D341Med (cell line): ENCODE results near the gene HTR2A.

ENCODE experiments used
- DNase-seq: peaks from one replicate; pipeline ENCODE4 v3.0.0; 2012; ENCODE audit warnings: low spot score

The HTR2A gene

GRCh38 chr13:46896341-46897137 lies at the start of gene HTR2A:
HTR2A (minus strand) TSS chr13:46897053; CDS start chr13:46895906, 1,147 bp downstream.
- DNase-seq, result no peak

GRCh38 chr13:46936525-46936924 lies 39.7 kb upstream of the HTR2A start:
- DNase-seq, result no peak

GRCh38 chr13:46934749-46935148 lies 37.9 kb upstream of the HTR2A start:
- DNase-seq, result no peak

- DNase-seq, result no peak
Observed at GRCh38 chr13:46926916-46927590, 30.2 kb upstream of the HTR2A start.

- no peak for DNase-seq
Observed at GRCh38 chr13:46925486-46925885, 28.6 kb upstream of the HTR2A start.

DNA sequence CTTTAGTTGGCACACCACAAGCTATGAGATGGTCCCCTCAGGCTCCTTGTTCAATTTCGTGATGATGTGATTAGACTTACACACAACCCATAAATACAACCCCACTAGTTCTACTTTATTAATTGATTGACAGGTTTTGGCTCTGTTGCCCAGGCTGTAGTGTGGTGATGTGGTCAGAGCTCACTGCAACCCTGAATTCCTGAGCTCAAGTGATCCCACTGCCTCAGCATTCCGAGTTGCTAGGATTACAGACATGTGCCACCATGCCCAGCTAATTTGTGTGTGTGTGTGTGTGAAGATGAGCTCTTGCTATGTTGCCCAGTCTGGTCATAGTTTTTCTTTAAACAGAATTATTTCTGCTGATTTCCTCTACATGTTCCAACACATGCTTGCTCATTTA lies 17.5 kb upstream of the HTR2A start:
- no peak for DNase-seq

GRCh38 chr13:46913757-46914156 lies 16.9 kb upstream of the HTR2A start:
- DNase-seq, result no peak

- no peak for DNase-seq
Observed at GRCh38 chr13:46909042-46909441, 12.2 kb upstream of the HTR2A start.

GRCh38 chr13:46908501-46908900 lies 11.6 kb upstream of the HTR2A start:
- DNase-seq, result no peak

DNA sequence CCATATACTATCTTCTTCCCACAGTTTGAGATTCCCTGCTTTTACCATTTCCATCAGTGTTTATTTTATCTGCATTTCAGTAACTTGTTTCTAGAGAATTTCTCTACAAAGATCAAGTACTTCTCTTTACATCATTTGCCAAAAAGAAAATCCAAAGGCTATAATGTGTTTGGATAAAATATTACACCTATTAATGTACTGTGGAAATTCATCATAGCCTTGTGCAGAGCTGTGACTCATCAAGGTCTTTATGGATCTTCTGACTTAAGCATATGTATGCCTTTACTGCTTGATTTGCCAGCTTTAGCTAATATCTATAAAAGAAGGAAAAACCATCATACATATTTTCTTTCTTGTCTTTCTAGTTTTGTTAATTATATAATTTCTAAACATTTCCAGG lies 9.6 kb upstream of the HTR2A start:
- DNase-seq, result no peak

- no peak for DNase-seq
Observed at GRCh38 chr13:46905249-46905648, 8.4 kb upstream of the HTR2A start.

DNA sequence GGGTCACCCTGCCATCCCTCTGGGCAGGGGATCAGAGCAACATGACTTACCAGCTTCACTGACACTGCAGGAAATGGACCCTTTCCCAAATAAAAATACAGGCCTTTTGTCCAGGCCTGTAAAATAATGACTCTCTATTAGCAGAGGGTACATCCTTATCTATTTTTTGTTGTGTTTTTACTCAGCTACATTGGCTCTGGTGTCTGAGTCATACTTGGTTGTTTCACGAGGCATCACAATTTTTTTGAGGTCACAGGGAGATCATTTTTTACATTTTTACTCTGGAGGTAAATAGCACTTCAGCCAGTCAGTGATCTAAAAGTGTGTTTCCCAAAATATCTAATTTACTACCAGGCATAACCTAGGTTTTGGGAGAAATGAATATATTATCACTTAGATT lies 6.9 kb upstream of the HTR2A start:
- DNase-seq, result no peak

DNA sequence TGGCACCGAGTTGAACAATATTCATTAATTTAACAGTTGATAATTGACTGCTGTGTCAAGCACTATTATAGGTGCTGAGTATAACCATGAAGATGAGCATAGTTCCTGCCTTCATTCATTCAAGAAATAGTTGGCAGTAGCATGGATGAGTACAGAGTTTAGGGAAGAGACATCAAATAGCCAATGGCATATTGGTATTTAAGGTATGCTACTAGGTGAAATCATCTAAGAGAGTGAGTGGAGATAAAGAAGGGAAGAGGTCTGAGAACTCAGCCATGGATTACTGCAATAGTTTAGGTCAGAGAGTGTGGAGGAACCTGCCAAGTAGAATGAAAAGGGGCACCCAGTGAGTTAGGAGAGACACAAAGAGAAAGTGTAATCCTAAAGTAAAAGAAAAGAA lies 4.9 kb upstream of the HTR2A start:
- DNase-seq, result no peak

DNA sequence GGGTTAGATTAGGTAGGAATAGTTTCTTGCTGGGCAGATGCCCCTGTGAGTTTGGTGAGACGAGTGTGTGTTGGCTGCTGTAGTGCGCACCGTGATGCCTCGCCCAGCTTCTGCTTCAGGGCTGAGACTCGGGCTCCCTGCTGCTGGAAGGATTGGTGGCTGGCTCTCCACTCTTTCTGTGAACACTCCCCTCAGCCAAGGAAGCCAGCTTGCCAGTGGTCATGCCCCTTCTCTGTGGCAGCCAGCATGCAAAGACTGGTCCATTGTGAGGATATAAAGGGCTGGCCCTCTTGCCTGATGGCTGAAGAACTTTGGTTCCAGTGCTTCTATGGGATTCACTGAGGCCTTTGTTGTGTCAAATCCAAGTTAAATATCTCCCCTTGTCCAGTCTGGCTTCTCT lies 2.9 kb upstream of the HTR2A start:
- no peak for DNase-seq

DNA sequence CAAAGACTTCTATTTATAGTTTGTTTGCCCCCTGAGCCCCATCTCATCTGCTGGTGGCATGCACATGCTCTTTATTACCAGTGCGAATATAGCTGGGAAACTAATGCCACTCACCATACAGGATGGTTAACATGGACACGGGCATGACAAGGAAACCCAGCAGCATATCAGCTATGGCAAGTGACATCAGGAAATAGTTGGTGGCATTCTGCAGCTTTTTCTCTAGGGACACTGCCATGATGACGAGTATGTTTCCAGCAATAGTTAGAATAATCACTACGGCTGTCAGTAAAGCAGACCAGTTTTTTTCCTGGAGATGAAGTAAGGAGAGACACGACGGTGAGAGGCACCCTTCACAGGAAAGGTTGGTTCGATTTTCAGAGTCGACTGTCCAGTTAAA lies 1.5 kb downstream of the HTR2A start:
- no peak for DNase-seq

GRCh38 chr13:46894568-46894967 lies 2.3 kb downstream of the HTR2A start:
- DNase-seq, result no peak

GRCh38 chr13:46893798-46894560 lies 2.9 kb downstream of the HTR2A start:
- DNase-seq, result peak; percentile 90

DNA sequence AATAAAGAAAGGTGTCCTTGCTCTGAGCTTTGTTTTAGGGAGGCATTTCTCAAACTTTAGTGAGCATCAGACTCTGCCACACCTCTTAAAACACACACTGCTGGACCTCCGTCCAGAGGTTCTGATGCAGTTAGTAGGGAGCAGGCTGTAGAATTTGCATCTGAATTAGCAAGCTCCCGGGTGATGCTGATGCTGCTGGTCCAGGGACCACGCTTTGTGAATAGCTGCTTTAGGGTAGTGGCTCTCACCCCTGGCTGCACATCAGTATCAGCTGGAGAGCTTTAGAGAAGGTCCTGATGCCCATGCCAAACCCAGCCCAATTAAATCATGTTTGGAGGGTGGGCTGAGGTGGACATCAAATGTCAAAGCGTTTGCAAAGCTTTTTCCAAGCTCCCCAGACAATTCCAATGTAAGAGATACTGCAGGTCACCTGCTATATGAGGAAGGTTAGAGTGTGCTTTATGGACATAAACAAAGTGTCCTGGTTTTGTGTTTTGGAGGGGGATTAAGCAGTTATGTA lies 3.6 kb downstream of the HTR2A start:
- no peak for DNase-seq

DNA sequence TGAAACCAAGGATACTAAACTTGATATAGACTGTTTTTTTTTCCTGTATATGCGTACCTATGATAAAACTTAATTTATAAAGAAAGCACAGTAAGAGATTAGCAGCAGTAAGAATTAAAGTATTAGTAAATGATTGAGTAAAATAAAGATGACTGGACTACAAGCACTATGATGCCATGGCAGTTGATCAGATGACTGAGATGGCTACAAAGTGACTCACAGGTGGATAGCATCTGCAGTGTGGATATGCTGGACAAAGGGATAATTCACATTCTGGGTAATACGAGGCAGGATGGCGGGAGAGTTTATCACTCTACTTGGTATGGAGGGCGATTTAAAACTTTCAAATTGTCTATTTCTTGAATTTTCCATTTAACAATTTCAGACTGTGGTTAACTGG lies 11.8 kb downstream of the HTR2A start:
- no peak for DNase-seq

DNA sequence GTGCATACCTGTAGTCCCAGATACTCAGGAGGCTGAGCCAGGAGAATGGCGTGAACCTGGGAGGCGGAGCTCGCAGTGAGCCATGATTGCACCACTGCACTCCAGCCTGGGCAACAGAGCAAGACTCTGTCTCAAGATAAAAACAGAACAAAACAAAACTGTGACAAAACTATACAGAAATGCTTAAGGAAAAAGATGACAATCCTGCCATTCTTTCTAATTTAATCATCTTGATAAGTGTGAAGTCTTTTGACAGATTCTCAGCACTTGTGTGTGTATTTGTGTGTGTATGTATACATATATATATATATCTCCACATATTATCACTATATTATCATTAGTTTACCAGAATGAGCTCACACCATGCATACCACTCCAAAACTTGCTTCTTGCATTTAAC lies 12.3 kb downstream of the HTR2A start:
- no peak for DNase-seq

- no peak for DNase-seq
Observed at GRCh38 chr13:46881621-46882020, 15.2 kb downstream of the HTR2A start.

DNA sequence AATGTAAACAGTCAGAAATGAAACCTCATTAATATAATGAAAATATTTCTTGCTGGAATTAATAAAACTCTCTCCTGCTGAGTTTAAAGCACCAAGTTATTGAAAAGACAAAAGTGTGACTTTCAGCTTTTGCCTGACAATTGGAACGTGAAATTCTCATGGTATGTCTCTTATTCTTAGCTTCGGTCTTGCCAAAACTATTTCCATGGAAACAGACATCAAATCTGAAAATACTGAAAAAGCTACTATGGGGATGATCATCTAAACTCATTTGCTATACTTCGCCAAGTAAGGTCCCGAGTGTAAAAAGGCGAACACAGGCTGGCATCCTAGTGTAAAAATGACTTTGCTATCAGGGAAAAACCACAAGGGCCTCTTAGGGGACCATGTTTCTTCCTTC lies 22.8 kb downstream of the HTR2A start:
- no peak for DNase-seq

GRCh38 chr13:46871557-46871956 lies 25.3 kb downstream of the HTR2A start:
- DNase-seq, result no peak
